Activated CD4-positive, alpha-beta memory T cell treated with anti-CD3 and anti-CD28 coated beads for 36 hours (primary cell): ENCODE results near the gene CDCP1. TPM values are rescaled to one million over a fixed set of nuclear protein-coding genes. Genes with fewer than 3 reads are reported as not detected.

Source experiments
- CTCF ChIA-PET: fragments of 350-600 bp; sonication (Branson Sonifier 250); formaldehyde crosslinking; loops from one replicate; lab custom pipeline; 2021; ENCODE audit warnings: antibody characterized with exemption, inconsistent platforms; lab: Charles Lee
- POLR2A ChIA-PET: fragments of 350-600 bp; sonication (Branson Sonifier 250); formaldehyde crosslinking; loops from one replicate; lab custom pipeline; 2021; ENCODE audit warnings: antibody characterized with exemption; lab: Charles Lee
- DNase-seq: peaks from one replicate; pipeline ENCODE4 v3.0.0-alpha.2; 2020
- H3K27ac Mint-ChIP-seq: one replicate; pipeline ENCODE4 v1.8.0; 2021; ENCODE audit warnings: mixed read lengths
- H3K27me3 Mint-ChIP-seq: one replicate; pipeline ENCODE4 v1.8.0; 2021; ENCODE audit warnings: mixed read lengths
- H3K36me3 Mint-ChIP-seq: one replicate; pipeline ENCODE4 v1.8.0; 2021; ENCODE audit warnings: mixed read lengths
- H3K4me1 Mint-ChIP-seq: one replicate; pipeline ENCODE4 v1.8.0; 2021; ENCODE audit warnings: low read depth, mixed read lengths
- H3K4me3 Mint-ChIP-seq: one replicate; pipeline ENCODE4 v1.8.0; 2021; ENCODE audit warnings: mild to moderate bottlenecking, mixed read lengths
- H3K9me3 Mint-ChIP-seq: one replicate; pipeline ENCODE4 v1.8.0; 2021; ENCODE audit warnings: mixed read lengths
- intact Hi-C: fragments of 100-400 bp; cut with micrococcal nuclease; formaldehyde crosslinking; loops from one replicate; pipeline ENCODE4 v1.15.1; 2023
- total RNA-seq, 2 experiments: library from RNA; stranded (reverse); gene quantifications; one replicate each; pipeline ENCODE4 v1.2.3, GENCODE V29; 2021

CDCP1 gene
- total RNA-seq, 2 experiments from 2014 or later, result 0.48 to 0.53 TPM

GRCh38 chr3:45119376-45119775 is 26.8 kb downstream of the CDCP1 start:
- peaks cover 4% of the 10 kb centered on the region for H3K27me3 Mint-ChIP-seq
- H3K36me3 Mint-ChIP-seq, result no peaks in the 10 kb centered on the region
- DNase-seq, result no peak
- peaks cover 25% of the 10 kb centered on the region for H3K4me1 Mint-ChIP-seq
- H3K9me3 Mint-ChIP-seq, result no peaks in the 10 kb centered on the region
- H3K4me3 Mint-ChIP-seq, result no peak overlapping the region
- CTCF ChIA-PET, result interaction anchor here (0.6 kb wide), 1 partner anchor 62 kb away, joined by 3 read pairs; no protein-coding TSS in a partner anchor
- no peak overlapping the region for H3K27ac Mint-ChIP-seq
- POLR2A ChIA-PET, result no interaction called here
- intact Hi-C loops, result no loop called here

- Mint-ChIP-seq H3K9me3 (no peaks in the 10 kb centered on the region), H3K27ac (no peak overlapping the region), H3K4me1 (peaks cover 30% of the 10 kb centered on the region), H3K36me3 (no peaks in the 10 kb centered on the region), H3K4me3 (no peak overlapping the region), H3K27me3 (peaks cover 2% of the 10 kb centered on the region)
- ChIA-PET POLR2A (interaction anchor here (1.1 kb wide), 1 partner anchor 17 kb away, joined by 4 read pairs; no protein-coding TSS in a partner anchor), CTCF (interaction anchor here (1.4 kb wide), 1 partner anchor 78 kb away, joined by 6 read pairs; no protein-coding TSS in a partner anchor)
- intact Hi-C loops, result no loop called here
- no peak for DNase-seq
Observed at GRCh38 chr3:45118615-45119071, 27.5 kb downstream of the CDCP1 start.

- CTCF ChIA-PET, result no interaction called here
Observed at GRCh38 chr3:45116350-45116749, 29.8 kb downstream of the CDCP1 start.

GRCh38 chr3:45113625-45114050 is 32.5 kb downstream of the CDCP1 start:
- H3K36me3 Mint-ChIP-seq, result no peaks in the 10 kb centered on the region
- H3K9me3 Mint-ChIP-seq, result no peaks in the 10 kb centered on the region
- DNase-seq, result no peak
- no peak overlapping the region for H3K4me3 Mint-ChIP-seq
- H3K4me1 Mint-ChIP-seq, result peaks cover 43% of the 10 kb centered on the region
- ChIA-PET POLR2A (interaction anchor here (1.1 kb wide), 1 partner anchor 16 kb away, joined by 3 read pairs; no protein-coding TSS in a partner anchor), CTCF (interaction anchor here (1.0 to 1.5 kb wide), 3 partner anchors 8 to 97 kb away, joined by 3 to 6 read pairs (median 4); no protein-coding TSS in a partner anchor)
- H3K27me3 Mint-ChIP-seq, result peaks cover under 1% of the 10 kb centered on the region
- no peak overlapping the region for H3K27ac Mint-ChIP-seq
- intact Hi-C loops, result no loop called here

More at GRCh38 chr3:45116350-45116749, 29.8 kb downstream of the CDCP1 start:
- Mint-ChIP-seq H3K4me3 (no peak overlapping the region), H3K27ac (no peak overlapping the region), H3K9me3 (no peaks in the 10 kb centered on the region), H3K4me1 (peaks cover 26% of the 10 kb centered on the region), H3K27me3 (peaks cover 2% of the 10 kb centered on the region), H3K36me3 (no peaks in the 10 kb centered on the region)
- intact Hi-C loops, result no loop called here
- POLR2A ChIA-PET, result no interaction called here
- DNase-seq, result no peak

- Mint-ChIP-seq H3K27ac (no peak overlapping the region), H3K9me3 (no peaks in the 10 kb centered on the region), H3K4me3 (no peak overlapping the region), H3K4me1 (peaks cover 40% of the 10 kb centered on the region), H3K27me3 (no peaks in the 10 kb centered on the region), H3K36me3 (no peaks in the 10 kb centered on the region)
- intact Hi-C loops, result no loop called here
- ChIA-PET POLR2A (interaction anchor here (1.1 kb wide), 1 partner anchor 15 kb away, joined by 3 read pairs; no protein-coding TSS in a partner anchor), CTCF (interaction anchor here (1.1 to 1.5 kb wide), 2 partner anchors 8 to 72 kb away, joined by 4 to 6 read pairs; no protein-coding TSS in a partner anchor)
- no peak for DNase-seq
Observed at GRCh38 chr3:45112939-45113338, 33.2 kb downstream of the CDCP1 start.

- Mint-ChIP-seq H3K9me3 (no peaks in the 10 kb centered on the region), H3K27me3 (peaks cover 2% of the 10 kb centered on the region), H3K27ac (no peak overlapping the region), H3K4me1 (peaks cover 56% of the 10 kb centered on the region), H3K36me3 (no peaks in the 10 kb centered on the region), H3K4me3 (peak overlapping the region; percentile 47)
- intact Hi-C loops, result no loop called here
- no peak for DNase-seq
- ChIA-PET POLR2A (no interaction called here), CTCF (interaction anchor here (0.6 kb wide), 1 partner anchor 69 kb away, joined by 3 read pairs; no protein-coding TSS in a partner anchor)
Observed at GRCh38 chr3:45110509-45110833, 35.7 kb downstream of the CDCP1 start.

- peaks cover 61% of the 10 kb centered on the region for H3K4me1 Mint-ChIP-seq
- H3K4me3 Mint-ChIP-seq, result peak overlapping the region; percentile 47
- H3K36me3 Mint-ChIP-seq, result no peaks in the 10 kb centered on the region
- H3K27ac Mint-ChIP-seq, result no peak overlapping the region
- H3K9me3 Mint-ChIP-seq, result no peaks in the 10 kb centered on the region
- H3K27me3 Mint-ChIP-seq, result peaks cover 2% of the 10 kb centered on the region
- POLR2A ChIA-PET, result no interaction called here
- CTCF ChIA-PET, result interaction anchor here (0.6 kb wide), 1 partner anchor 68 kb away, joined by 3 read pairs; no protein-coding TSS in a partner anchor
- intact Hi-C loops, result loop anchor here (5.0 kb wide), 2 partner anchors 43 to 557 kb away; no protein-coding TSS in a partner anchor
- peak; percentile 52 for DNase-seq
Observed at GRCh38 chr3:45109771-45110508, 36.2 kb downstream of the CDCP1 start.

GRCh38 chr3:45106874-45107273 is 39.3 kb downstream of the CDCP1 start:
- peaks cover 66% of the 10 kb centered on the region for H3K4me1 Mint-ChIP-seq
- intact Hi-C loops, result loop anchor here (5.0 kb wide), 2 partner anchors 40 to 560 kb away; no protein-coding TSS in a partner anchor
- CTCF ChIA-PET, result interaction anchor here (2.6 kb wide), 1 partner anchor 66 kb away, joined by 8 read pairs; no protein-coding TSS in a partner anchor
- H3K27me3 Mint-ChIP-seq, result peaks cover 8% of the 10 kb centered on the region
- POLR2A ChIA-PET, result no interaction called here
- H3K9me3 Mint-ChIP-seq, result no peaks in the 10 kb centered on the region
- no peaks in the 10 kb centered on the region for H3K36me3 Mint-ChIP-seq
- no peak for DNase-seq
- H3K27ac Mint-ChIP-seq, result no peak overlapping the region
- H3K4me3 Mint-ChIP-seq, result no peak overlapping the region

- H3K27me3 Mint-ChIP-seq, result peaks cover 10% of the 10 kb centered on the region
- DNase-seq, result peak; percentile 85
- peaks cover 64% of the 10 kb centered on the region for H3K4me1 Mint-ChIP-seq
- intact Hi-C loops, result loop anchor here (1.0 to 5.0 kb wide), 5 partner anchors 39 to 561 kb away; no protein-coding TSS in a partner anchor
- ChIA-PET POLR2A (interaction anchor here (0.9 kb wide), 1 partner anchor 118 kb away, joined by 3 read pairs; no protein-coding TSS in a partner anchor), CTCF (interaction anchor here (0.9 to 2.6 kb wide), 4 partner anchors 8 to 104 kb away, joined by 4 to 8 read pairs (median 4); no protein-coding TSS in a partner anchor)
- H3K4me3 Mint-ChIP-seq, result no peak overlapping the region
- H3K36me3 Mint-ChIP-seq, result no peaks in the 10 kb centered on the region
- peak overlapping the region; percentile 54 for H3K27ac Mint-ChIP-seq
- H3K9me3 Mint-ChIP-seq, result no peaks in the 10 kb centered on the region
Observed at GRCh38 chr3:45105855-45106671, 40.1 kb downstream of the CDCP1 start.

GRCh38 chr3:45104715-45105711 is 41.2 kb downstream of the CDCP1 start:
- Mint-ChIP-seq H3K4me3 (no peak overlapping the region), H3K9me3 (no peaks in the 10 kb centered on the region), H3K27ac (peak overlapping the region; percentile 54), H3K27me3 (peaks cover 16% of the 10 kb centered on the region), H3K36me3 (no peaks in the 10 kb centered on the region), H3K4me1 (peaks cover 54% of the 10 kb centered on the region)
- CTCF ChIA-PET, result interaction anchor here (0.9 to 2.6 kb wide), 6 partner anchors 9 to 555 kb away, joined by 4 to 8 read pairs (median 4); no protein-coding TSS in a partner anchor
- no peak for DNase-seq
- intact Hi-C loops, result loop anchor here (1.0 to 5.0 kb wide), 5 partner anchors 38 to 562 kb away; no protein-coding TSS in a partner anchor
- POLR2A ChIA-PET, result interaction anchor here (0.9 kb wide), 1 partner anchor 119 kb away, joined by 3 read pairs; no protein-coding TSS in a partner anchor
